ENCODE data around the gene SCAMP3.

DNA sequence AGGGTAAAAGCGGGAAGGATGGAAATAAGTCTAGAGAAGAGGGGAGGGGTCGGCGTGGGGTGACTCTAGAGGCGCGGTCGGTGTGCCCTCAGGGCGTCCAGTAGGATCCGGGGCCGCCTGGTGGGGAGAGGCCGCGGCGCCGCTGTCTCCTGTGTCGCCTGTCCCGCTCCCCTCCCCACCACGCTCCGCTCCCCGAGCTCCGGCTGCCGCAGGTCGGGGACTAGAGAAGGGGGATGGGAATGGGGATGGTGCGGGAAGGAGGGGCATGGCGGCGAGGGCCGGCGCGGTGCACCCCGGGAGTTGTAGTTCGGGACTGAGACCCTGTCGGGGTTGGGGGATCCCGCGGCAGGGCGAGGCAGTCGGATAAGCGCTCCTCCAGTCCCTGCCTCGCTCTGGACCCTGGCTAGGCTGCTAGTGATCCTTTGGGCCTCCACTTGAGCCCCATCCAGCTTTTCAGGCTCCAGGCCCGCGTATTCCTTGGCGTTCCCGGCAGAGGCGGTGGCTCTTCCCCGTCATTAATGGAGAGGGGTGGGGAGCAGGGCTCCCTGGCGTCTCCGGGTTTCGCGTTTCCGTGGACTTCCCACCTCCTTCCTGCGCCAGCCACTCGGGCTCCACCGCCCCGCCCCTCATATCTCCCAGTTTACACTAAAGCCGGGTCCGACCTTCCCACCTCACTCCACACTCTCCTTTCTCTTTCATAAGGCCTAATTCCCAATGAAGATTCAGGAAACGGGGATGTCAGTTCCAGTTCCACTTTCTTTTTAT is 6.7 kb downstream of the SCAMP3 start, which contains the start of gene ENTREP3:
- TF ChIP-seq EP300 (IDR thresholded peaks at IDR 0.05) (no peak), POLR2AphosphoS5 (IDR thresholded peaks at IDR 0.05) (peak; percentile 78 to 89 (median 82))

Data from stomach (tissue), 4 donors.